Neuronal stem cell (in vitro differentiated cells): Measurements from ENCODE around the gene MICAL3.

Experiments used
- DNase-seq: peaks from one replicate; pipeline ENCODE4 v3.0.0-alpha.2; 2013; ENCODE audit warnings: low spot score
- H2AFZ ChIP-seq: one replicate; pipeline ENCODE4 v1.6.1; 2013; ENCODE audit warnings: mild to moderate bottlenecking, low read length, inconsistent platforms
- H2AK5ac ChIP-seq: 2 replicates; pipeline ENCODE4 v1.6.1; 2013; ENCODE audit warnings: low read depth, mild to moderate bottlenecking, inconsistent platforms, low read length, moderate library complexity, mixed read lengths
- H2BK120ac ChIP-seq: 2 replicates; pipeline ENCODE4 v1.6.1; 2013; ENCODE audit warnings: low read depth, mild to moderate bottlenecking, inconsistent platforms, low read length, moderate library complexity, mixed read lengths
- H2BK12ac ChIP-seq: one replicate; pipeline ENCODE4 v1.6.1; 2013; ENCODE audit warnings: low read length, inconsistent platforms
- H2BK15ac ChIP-seq: 2 replicates; pipeline ENCODE4 v1.6.1; 2013; ENCODE audit warnings: mild to moderate bottlenecking, low read length, inconsistent platforms, mixed read lengths
- H2BK5ac ChIP-seq: one replicate; pipeline ENCODE4 v1.6.1; 2013; ENCODE audit warnings: inconsistent platforms, mild to moderate bottlenecking, low read length, moderate library complexity
- H3K14ac ChIP-seq: one replicate; pipeline ENCODE4 v1.6.1; 2013; ENCODE audit warnings: low read length, inconsistent platforms
- H3K18ac ChIP-seq: 2 replicates; pipeline ENCODE4 v1.6.1; 2013; ENCODE audit warnings: low read length, inconsistent platforms
- H3K23ac ChIP-seq: 2 replicates; pipeline ENCODE4 v1.6.1; 2013; ENCODE audit warnings: low read depth, mild to moderate bottlenecking, mixed read lengths, low read length, inconsistent platforms; ENCODE audit not compliant: poor library complexity
- H3K27ac ChIP-seq: replicated peaks from 3 replicates; pipeline ENCODE4 v1.5.1; 2013; ENCODE audit warnings: low read length, inconsistent platforms
- H3K27me3 ChIP-seq, 3 experiments: 2 replicates each; pipeline ENCODE4 v1.6.1; 2013; ENCODE audit warnings: low read length in 3 of 3, mild to moderate bottlenecking in 2 of 3, inconsistent platforms in 1 of 3, low read depth in 1 of 3, mixed read lengths in 1 of 3, moderate library complexity in 1 of 3; ENCODE audit not compliant: control insufficient read depth in 3 of 3, insufficient read depth in 3 of 3
- H3K36me3 ChIP-seq, 2 donors: replicated peaks in 1 of 2; 2 replicates each; pipeline ENCODE4 v1.6.1; 2013; ENCODE audit warnings: low read length in 2 of 2; ENCODE audit not compliant: control insufficient read depth in 2 of 2, insufficient read depth in 2 of 2
- H3K4ac ChIP-seq: 2 replicates; pipeline ENCODE4 v1.6.1; 2013; ENCODE audit warnings: inconsistent platforms, mild to moderate bottlenecking, low read length, moderate library complexity
- H3K4me1 ChIP-seq, 2 donors: 1 replicate in 1 of 2; 2 replicates in 1 of 2; pipeline ENCODE4 v1.6.1; 2013; ENCODE audit warnings: low read length in 2 of 2, low read depth in 1 of 2; ENCODE audit not compliant: control insufficient read depth in 2 of 2, insufficient read depth in 1 of 2
- H3K4me2 ChIP-seq: one replicate; pipeline ENCODE4 v1.6.1; 2013; ENCODE audit warnings: mild to moderate bottlenecking, low read length, inconsistent platforms; ENCODE audit not compliant: insufficient read depth, poor library complexity, severe bottlenecking
- H3K4me3 ChIP-seq, 2 donors: 2 replicates each; pipeline ENCODE4 v1.5.1; 2013; ENCODE audit warnings: low read length in 2 of 2, mild to moderate bottlenecking in 2 of 2, inconsistent platforms in 1 of 2, moderate library complexity in 1 of 2
- H3K79me1 ChIP-seq: one replicate; pipeline ENCODE4 v1.6.1; 2013; ENCODE audit warnings: low read depth, mild to moderate bottlenecking, inconsistent platforms, low read length, moderate library complexity
- H3K9ac ChIP-seq: one replicate; pipeline ENCODE4 v1.6.1; 2013; ENCODE audit warnings: mild to moderate bottlenecking, low read depth, low read length, inconsistent platforms; ENCODE audit not compliant: poor library complexity
- H3K9me3 ChIP-seq, 2 donors: replicated peaks in 1 of 2; 2 replicates each; pipeline versions ENCODE3 to v1.6.1; 2013; ENCODE audit warnings: low read length in 2 of 2, mild to moderate bottlenecking in 2 of 2, inconsistent platforms in 1 of 2, low read depth in 1 of 2, mixed read lengths in 1 of 2, moderate library complexity in 1 of 2; ENCODE audit not compliant: control insufficient read depth in 2 of 2, insufficient read depth in 1 of 2
- H4K8ac ChIP-seq: one replicate; pipeline ENCODE4 v1.6.1; 2013; ENCODE audit warnings: low read depth, mild to moderate bottlenecking, inconsistent platforms, low read length, moderate library complexity
- H4K91ac ChIP-seq: one replicate; pipeline ENCODE4 v1.6.1; 2013; ENCODE audit warnings: low read length, low read depth, mild to moderate bottlenecking, inconsistent platforms; ENCODE audit not compliant: poor library complexity
- WGBS, 2 donors: extraction: QIAGEN DNeasy Blood & Tissue Kit; methylation state at CpG; one replicate each; pipeline ENCODE4 v1.1.7; 2013; ENCODE audit warnings: missing lambda C conversion rate in 2 of 2, mixed read lengths in 1 of 2; ENCODE audit not compliant: insufficient read length in 2 of 2, insufficient replicate concordance in 1 of 2; ENCODE audit errors: extremely low coverage in 2 of 2; 5-methylcytosine and 5-hydroxymethylcytosine counted together

Gene MICAL3

DNA sequence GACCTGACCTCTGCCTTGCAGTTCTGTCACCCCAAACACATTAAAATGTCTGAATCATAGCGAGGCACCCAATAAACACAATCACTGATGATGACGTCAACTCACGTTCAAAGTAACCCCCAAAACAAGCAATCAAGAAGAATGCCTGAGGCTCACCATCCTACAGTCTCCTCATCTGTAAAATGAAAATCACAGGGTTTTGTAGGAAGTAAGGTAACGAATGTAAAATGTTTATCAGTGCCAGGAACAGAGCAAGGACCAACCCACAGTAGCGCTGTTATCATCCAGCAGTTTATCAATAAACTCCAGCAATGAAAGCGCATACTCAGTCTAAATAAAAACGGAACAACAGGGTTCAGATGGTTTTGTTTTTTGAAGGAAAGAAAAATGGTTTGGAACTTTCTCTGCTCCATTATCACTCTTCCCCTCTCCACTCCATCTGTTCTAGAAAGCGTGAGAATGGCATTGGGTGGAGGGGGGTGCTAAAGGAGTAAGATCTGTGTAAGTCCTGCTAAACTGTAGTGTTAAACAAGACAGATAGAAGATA is 110.5 kb downstream of the MICAL3 start:
- Histone ChIP-seq H3K4me2 (no peak overlapping the region), H3K27ac (no peak overlapping the region), H4K91ac (no peak overlapping the region), H3K4me3 (no peak overlapping the region), H3K9me3 (no peaks in the 10 kb centered on the region), H2BK120ac (no peak overlapping the region), H2BK5ac (no peak overlapping the region), H3K18ac (no peak overlapping the region), H2BK12ac (no peak overlapping the region), H3K9ac (no peak overlapping the region), H2BK15ac (no peak overlapping the region), H3K23ac (no peak overlapping the region), H3K4me1 (peaks cover 18 to 27% of the 10 kb centered on the region in 2 donors), H3K4ac (no peak overlapping the region), H2AFZ (no peak overlapping the region), H3K36me3 (no peaks in the 10 kb centered on the region), H4K8ac (no peak overlapping the region), H3K27me3 (no peaks in the 10 kb centered on the region), H3K14ac (no peak overlapping the region), H2AK5ac (no peak overlapping the region), H3K79me1 (peaks cover 9% of the 10 kb centered on the region)
- no CpG with 5 or more reads among the region's 8 CpGs for WGBS, 2 donors
- DNase-seq: no peak

DNA sequence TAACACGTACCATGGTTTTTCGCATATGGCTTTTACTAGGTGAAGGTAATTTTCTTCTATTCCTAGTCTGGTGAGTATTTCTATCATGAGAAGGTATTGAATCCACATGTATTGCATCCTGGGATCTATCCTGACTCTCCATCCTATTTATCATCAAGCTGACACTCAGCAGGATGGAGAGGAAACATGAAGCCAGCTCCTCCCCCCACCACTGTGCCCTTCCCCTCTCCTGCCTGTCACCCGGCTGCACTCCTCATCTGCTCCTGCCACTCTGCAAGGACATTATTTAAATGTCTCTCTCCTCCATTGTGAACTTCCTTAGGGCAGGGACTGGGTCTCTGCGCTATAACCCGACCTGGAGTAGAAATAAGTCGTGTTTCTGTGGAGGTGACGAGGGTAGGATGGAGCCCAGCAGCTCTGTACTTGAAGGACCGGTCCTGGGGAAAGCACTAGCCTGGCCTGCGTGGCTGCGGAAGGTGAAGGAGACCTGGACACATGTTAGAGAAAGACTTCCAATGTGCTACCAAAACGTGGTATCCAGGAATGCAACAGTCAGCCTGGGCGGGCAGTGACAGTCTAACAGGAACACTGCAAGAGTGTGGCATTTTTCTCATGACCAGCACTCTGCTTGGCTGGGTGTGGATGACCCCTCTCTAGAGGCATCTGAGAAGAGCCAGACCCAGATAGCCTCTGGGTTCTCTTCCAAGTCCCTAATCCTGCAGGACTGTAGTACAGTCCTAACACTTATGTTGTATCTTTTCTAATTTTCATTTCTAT is 111.2 kb downstream of the MICAL3 start:
- Histone ChIP-seq H3K4ac (no peak overlapping the region), H3K14ac (peak overlapping the region; percentile 27), H3K27ac (no peak overlapping the region), H3K18ac (peak overlapping the region; percentile 45), H3K4me3 (no peak overlapping the region), H2BK5ac (no peak overlapping the region), H3K27me3 (no peaks in the 10 kb centered on the region), H3K23ac (no peak overlapping the region), H2AFZ (no peak overlapping the region), H3K79me1 (peaks cover 9% of the 10 kb centered on the region), H3K9ac (peak overlapping the region; percentile 51), H2AK5ac (no peak overlapping the region), H3K36me3 (no peaks in the 10 kb centered on the region), H3K9me3 (no peaks in the 10 kb centered on the region), H3K4me1 (peaks cover 18 to 27% of the 10 kb centered on the region in 2 donors), H2BK15ac (no peak overlapping the region), H4K91ac (no peak overlapping the region), H2BK120ac (no peak overlapping the region), H2BK12ac (no peak overlapping the region), H3K4me2 (no peak overlapping the region), H4K8ac (no peak overlapping the region)
- WGBS, 2 donors: no CpG with 5 or more reads among the region's 12 CpGs
- no peak for DNase-seq

- H3K27ac ChIP-seq: no peak overlapping the region
- H3K9ac ChIP-seq: no peak overlapping the region
- H3K4me1 ChIP-seq: peaks cover 18 to 27% of the 10 kb centered on the region in 2 donors
- no peak for DNase-seq
- H3K4me3 ChIP-seq: no peak overlapping the region
- no peak overlapping the region for H3K14ac ChIP-seq
- no peaks in the 10 kb centered on the region for H3K27me3 ChIP-seq
- H2BK5ac ChIP-seq: no peak overlapping the region
- H2BK12ac ChIP-seq: no peak overlapping the region
- H3K36me3 ChIP-seq: no peaks in the 10 kb centered on the region
- peaks cover 7% of the 10 kb centered on the region for H3K79me1 ChIP-seq
- H2AFZ ChIP-seq: no peak overlapping the region
- no peak overlapping the region for H4K91ac ChIP-seq
- no peaks in the 10 kb centered on the region for H3K9me3 ChIP-seq
- WGBS, 2 donors: no CpG with 5 or more reads among the region's 4 CpGs
- no peak overlapping the region for H2BK15ac ChIP-seq
- no peak overlapping the region for H4K8ac ChIP-seq
- H3K23ac ChIP-seq: no peak overlapping the region
- no peak overlapping the region for H3K4ac ChIP-seq
- H2BK120ac ChIP-seq: no peak overlapping the region
- H3K18ac ChIP-seq: no peak overlapping the region
- no peak overlapping the region for H3K4me2 ChIP-seq
- H2AK5ac ChIP-seq: no peak overlapping the region
Observed at GRCh38 chr22:17911887-17912286, 112.5 kb downstream of the MICAL3 start.

DNA sequence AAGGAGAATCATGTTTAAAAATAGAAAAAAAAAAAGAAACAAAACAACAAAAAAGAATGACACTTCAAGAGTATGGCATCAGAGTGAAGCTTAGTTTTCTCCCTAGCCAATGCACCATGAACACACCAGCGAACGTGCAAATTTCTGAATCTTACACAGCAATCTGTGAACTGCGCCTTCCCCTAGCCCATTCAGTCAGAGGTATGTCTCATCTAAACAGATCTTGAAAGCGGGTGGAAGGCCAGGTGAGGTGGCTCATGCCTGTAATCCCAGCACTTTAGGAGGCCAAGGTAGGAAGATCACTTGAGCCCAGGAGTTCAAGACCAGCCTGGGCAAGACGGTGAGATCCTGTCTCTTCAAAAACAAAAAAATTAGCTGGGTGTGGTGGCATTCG is 113.1 kb downstream of the MICAL3 start:
- H3K36me3 ChIP-seq: peaks cover 3 to 4% of the 10 kb centered on the region in 2 donors
- H3K9me3 ChIP-seq: no peaks in the 10 kb centered on the region
- H3K4ac ChIP-seq: no peak overlapping the region
- no peak overlapping the region for H3K27ac ChIP-seq
- no peak overlapping the region for H3K23ac ChIP-seq
- WGBS, 2 donors: no CpG with 5 or more reads among the region's 6 CpGs
- peak overlapping the region; percentile 73 for H2AFZ ChIP-seq
- H4K91ac ChIP-seq: no peak overlapping the region
- H3K4me1 ChIP-seq: peaks cover 18 to 27% of the 10 kb centered on the region in 2 donors
- H2BK5ac ChIP-seq: no peak overlapping the region
- H2BK15ac ChIP-seq: no peak overlapping the region
- H2BK120ac ChIP-seq: no peak overlapping the region
- no peak overlapping the region for H3K14ac ChIP-seq
- DNase-seq: no peak
- no peak overlapping the region for H3K4me3 ChIP-seq
- H3K9ac ChIP-seq: no peak overlapping the region
- no peak overlapping the region for H3K4me2 ChIP-seq
- H2BK12ac ChIP-seq: no peak overlapping the region
- H3K18ac ChIP-seq: no peak overlapping the region
- H3K79me1 ChIP-seq: peaks cover 5% of the 10 kb centered on the region
- H3K27me3 ChIP-seq: no peaks in the 10 kb centered on the region
- H4K8ac ChIP-seq: no peak overlapping the region
- no peak overlapping the region for H2AK5ac ChIP-seq
